Glutamatergic neuron (in vitro differentiated cells): ENCODE measurements around the gene ANKRD9. TPM values are rescaled to one million over a fixed set of nuclear protein-coding genes. Genes with fewer than 3 reads are reported as not detected.
A peak's percentile ranks its signal among the peaks of the same experiment; 100 is the strongest.

Experiments used
- DNase-seq: peaks from one replicate; pipeline ENCODE4 v3.0.0; 2022
- H3K27ac Mint-ChIP-seq: one replicate; pipeline ENCODE4 v1.8.0; 2020; ENCODE audit warnings: mild to moderate bottlenecking, mixed read lengths, inconsistent platforms; ENCODE audit not compliant: unreplicated experiment
- H3K27me3 Mint-ChIP-seq: one replicate; pipeline ENCODE4 v1.8.0; 2020; ENCODE audit warnings: mild to moderate bottlenecking, moderate library complexity, mixed read lengths, inconsistent platforms; ENCODE audit not compliant: unreplicated experiment
- H3K36me3 Mint-ChIP-seq: one replicate; pipeline ENCODE4 v1.8.0; 2020; ENCODE audit warnings: mild to moderate bottlenecking, mixed read lengths, inconsistent platforms; ENCODE audit not compliant: unreplicated experiment
- H3K4me1 Mint-ChIP-seq: one replicate; pipeline ENCODE4 v1.8.0; 2020; ENCODE audit warnings: mild to moderate bottlenecking, low read depth, mixed read lengths, inconsistent platforms; ENCODE audit not compliant: unreplicated experiment
- H3K4me3 Mint-ChIP-seq: one replicate; pipeline ENCODE4 v1.8.0; 2020; ENCODE audit warnings: mild to moderate bottlenecking, mixed read lengths, inconsistent platforms; ENCODE audit not compliant: unreplicated experiment
- H3K9me3 Mint-ChIP-seq: one replicate; pipeline ENCODE4 v1.8.0; 2020; ENCODE audit warnings: mild to moderate bottlenecking, moderate library complexity, mixed read lengths, inconsistent platforms; ENCODE audit not compliant: unreplicated experiment
- CTCF ChIP-seq: fragments of 200-600 bp; sonication (generic); IDR thresholded peaks from one replicate; pipeline ENCODE4 v1.5.0; 2021; ENCODE audit not compliant: partially characterized antibody, unreplicated experiment
- total RNA-seq: library from RNA; stranded (reverse); fragmentation: NEBNext Ultra II Directional; extraction: Animal tissue kit (Norgen Biotek cat#: 25700); gene quantifications from one replicate; pipeline ENCODE4 v1.2.1, GENCODE V29; 2021; ENCODE audit not compliant: unreplicated experiment

Gene ANKRD9
- total RNA-seq, 1 donor from 2014 or later, result 3.5 TPM

- H3K4me3 Mint-ChIP-seq, result peak overlapping the region; percentile 71
- peaks cover 2% of the 10 kb centered on the region for H3K27me3 Mint-ChIP-seq
- no peaks in the 10 kb centered on the region for H3K36me3 Mint-ChIP-seq
- TF ChIP-seq CTCF, result no peak
- H3K9me3 Mint-ChIP-seq, result peaks cover 5% of the 10 kb centered on the region
- H3K27ac Mint-ChIP-seq, result no peak overlapping the region
- peaks cover 6% of the 10 kb centered on the region for H3K4me1 Mint-ChIP-seq
- no peak for DNase-seq
Observed at GRCh38 chr14:102518063-102518648, 8.6 kb upstream of the ANKRD9 start.

GRCh38 chr14:102517392-102518062, 8.0 kb upstream of the ANKRD9 start:
- TF ChIP-seq CTCF, result no peak
- H3K4me1 Mint-ChIP-seq, result peaks cover 6% of the 10 kb centered on the region
- peaks cover 2% of the 10 kb centered on the region for H3K27me3 Mint-ChIP-seq
- no peaks in the 10 kb centered on the region for H3K36me3 Mint-ChIP-seq
- no peak overlapping the region for H3K27ac Mint-ChIP-seq
- peak; percentile 46 for DNase-seq
- peak overlapping the region; percentile 71 for H3K4me3 Mint-ChIP-seq
- peaks cover 5% of the 10 kb centered on the region for H3K9me3 Mint-ChIP-seq

- H3K27me3 Mint-ChIP-seq, result no peaks in the 10 kb centered on the region
- H3K36me3 Mint-ChIP-seq, result no peaks in the 10 kb centered on the region
- peak; percentile 86 for DNase-seq
- H3K27ac Mint-ChIP-seq, result no peak overlapping the region
- TF ChIP-seq CTCF, result peak; percentile 94
- peaks cover 2% of the 10 kb centered on the region for H3K9me3 Mint-ChIP-seq
- peak overlapping the region; percentile 88 for H3K4me3 Mint-ChIP-seq
- H3K4me1 Mint-ChIP-seq, result peaks cover 7% of the 10 kb centered on the region
Observed at GRCh38 chr14:102516531-102517391, 7.2 kb upstream of the ANKRD9 start.

GRCh38 chr14:102514987-102515733, 5.6 kb upstream of the ANKRD9 start:
- no peak for TF ChIP-seq CTCF
- Mint-ChIP-seq H3K9me3 (peaks cover 2% of the 10 kb centered on the region), H3K4me3 (no peak overlapping the region)

More at GRCh38 chr14:102514987-102515733, 5.6 kb upstream of the ANKRD9 start:
- no peak for DNase-seq
- Mint-ChIP-seq H3K27ac (no peak overlapping the region), H3K36me3 (no peaks in the 10 kb centered on the region), H3K4me1 (peaks cover 9% of the 10 kb centered on the region), H3K27me3 (peaks cover 3% of the 10 kb centered on the region)
